BE2C (cell line): ENCODE results near the gene SERPINB5.

Source experiments
- DNase-seq: peaks from one replicate; pipeline ENCODE4 v3.0.0-alpha.2; 2020
- H3K27me3 ChIP-seq: fragments of 250-450 bp; sonication (Bioruptor Pico); 2 replicates; pipeline ENCODE4 v1.5.1; 2020; ENCODE audit warnings: mild to moderate bottlenecking
- H3K36me3 ChIP-seq: fragments of 250-450 bp; sonication (Bioruptor Pico); 2 replicates; pipeline ENCODE4 v1.5.1; 2020; ENCODE audit warnings: mild to moderate bottlenecking
- H3K4me1 ChIP-seq: fragments of 250-450 bp; sonication (Bioruptor Pico); 2 replicates; pipeline ENCODE4 v1.5.1; 2020
- H3K4me3 ChIP-seq: 2 replicates; pipeline ENCODE4 v1.5.1; 2011; ENCODE audit warnings: low read depth, low read length
- H3K9me3 ChIP-seq: fragments of 250-450 bp; sonication (Bioruptor Pico); 2 replicates; pipeline ENCODE4 v1.5.1; 2020
- TF ChIP-seq, protein P1 (sequence below): IDR thresholded peaks from 2 replicates; pipeline ENCODE4 v1.5.1; 2012; ENCODE audit warnings: mild to moderate bottlenecking, low read depth, low read length

The SERPINB5 gene

DNA sequence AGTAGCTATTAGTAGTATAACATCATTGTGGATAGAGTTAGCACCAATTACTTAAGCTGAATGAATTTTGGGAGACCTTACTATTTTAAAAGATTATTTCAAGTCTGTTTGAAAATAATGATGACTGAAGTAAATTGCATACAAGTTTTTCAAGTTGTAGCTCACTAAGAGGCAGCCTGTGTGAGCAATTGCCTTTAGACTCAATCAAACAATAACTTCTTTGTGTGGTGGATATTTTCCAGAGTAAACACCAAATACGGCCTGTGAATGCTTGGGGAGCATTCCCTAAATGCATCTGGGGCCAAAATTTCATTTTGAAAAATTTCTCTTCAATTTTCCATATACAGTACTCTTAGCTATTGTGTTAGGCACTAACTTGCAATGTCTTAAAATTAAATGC is 73.3 kb downstream of the SERPINB5 start:
- Histone ChIP-seq H3K4me1 (no peaks in the 10 kb centered on the region), H3K9me3 (no peaks in the 10 kb centered on the region), H3K27me3 (no peaks in the 10 kb centered on the region), H3K4me3 (no peak overlapping the region), H3K36me3 (no peaks in the 10 kb centered on the region)
- DNase-seq = no peak
- TF ChIP-seq, protein P1, sequence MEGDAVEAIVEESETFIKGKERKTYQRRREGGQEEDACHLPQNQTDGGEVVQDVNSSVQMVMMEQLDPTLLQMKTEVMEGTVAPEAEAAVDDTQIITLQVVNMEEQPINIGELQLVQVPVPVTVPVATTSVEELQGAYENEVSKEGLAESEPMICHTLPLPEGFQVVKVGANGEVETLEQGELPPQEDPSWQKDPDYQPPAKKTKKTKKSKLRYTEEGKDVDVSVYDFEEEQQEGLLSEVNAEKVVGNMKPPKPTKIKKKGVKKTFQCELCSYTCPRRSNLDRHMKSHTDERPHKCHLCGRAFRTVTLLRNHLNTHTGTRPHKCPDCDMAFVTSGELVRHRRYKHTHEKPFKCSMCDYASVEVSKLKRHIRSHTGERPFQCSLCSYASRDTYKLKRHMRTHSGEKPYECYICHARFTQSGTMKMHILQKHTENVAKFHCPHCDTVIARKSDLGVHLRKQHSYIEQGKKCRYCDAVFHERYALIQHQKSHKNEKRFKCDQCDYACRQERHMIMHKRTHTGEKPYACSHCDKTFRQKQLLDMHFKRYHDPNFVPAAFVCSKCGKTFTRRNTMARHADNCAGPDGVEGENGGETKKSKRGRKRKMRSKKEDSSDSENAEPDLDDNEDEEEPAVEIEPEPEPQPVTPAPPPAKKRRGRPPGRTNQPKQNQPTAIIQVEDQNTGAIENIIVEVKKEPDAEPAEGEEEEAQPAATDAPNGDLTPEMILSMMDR = no peak

- Histone ChIP-seq H3K9me3 (no peaks in the 10 kb centered on the region), H3K27me3 (no peaks in the 10 kb centered on the region), H3K4me1 (no peaks in the 10 kb centered on the region), H3K4me3 (no peak overlapping the region), H3K36me3 (no peaks in the 10 kb centered on the region)
- TF ChIP-seq, protein P1 = no peak
- no peak for DNase-seq
These were observed 75.0 kb downstream of the SERPINB5 start for GRCh38 chr18:63551769-63552168.

- H3K4me3 ChIP-seq = no peak overlapping the region
- no peaks in the 10 kb centered on the region for H3K4me1 ChIP-seq
- H3K36me3 ChIP-seq = no peaks in the 10 kb centered on the region
- TF ChIP-seq, protein P1 = no peak
- H3K9me3 ChIP-seq = no peaks in the 10 kb centered on the region
- no peaks in the 10 kb centered on the region for H3K27me3 ChIP-seq
- no peak for DNase-seq
These were observed 75.8 kb downstream of the SERPINB5 start for GRCh38 chr18:63552581-63552980.

DNA sequence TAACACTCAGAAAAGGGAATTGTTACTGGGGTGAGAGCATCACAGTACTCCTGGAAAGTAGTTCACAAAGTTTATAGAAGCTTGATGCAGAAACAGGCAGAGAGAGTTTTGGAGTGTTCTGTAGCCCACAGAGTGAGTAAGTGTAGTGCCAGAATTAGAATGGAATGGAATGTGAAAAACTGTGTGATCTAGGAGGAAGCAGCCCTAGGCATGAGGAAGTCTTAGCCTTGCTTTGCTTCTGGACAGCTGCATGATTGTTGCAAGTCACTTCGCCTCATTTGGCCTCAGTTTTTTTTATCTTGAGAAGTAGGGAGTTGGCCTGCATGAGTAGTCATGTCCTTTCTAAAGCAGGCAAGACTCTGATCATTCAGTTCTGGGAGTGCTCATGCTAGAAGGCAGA is 76.3 kb downstream of the SERPINB5 start:
- H3K9me3 ChIP-seq = no peaks in the 10 kb centered on the region
- H3K27me3 ChIP-seq = no peaks in the 10 kb centered on the region
- H3K4me3 ChIP-seq = no peak overlapping the region
- H3K4me1 ChIP-seq = no peaks in the 10 kb centered on the region
- H3K36me3 ChIP-seq = no peaks in the 10 kb centered on the region
- TF ChIP-seq, protein P1 = no peak
- no peak for DNase-seq
